PC-3 (cell line): Measurements from ENCODE around the gene WWC2. TPM values are rescaled to one million over a fixed set of nuclear protein-coding genes. Genes with fewer than 3 reads are reported as not detected.

Experiments
- ATAC-seq: fragments of 200-7000 bp; cut with Tn5 transposase; 2 replicates; pipeline ENCODE4 v1.9.1; 2020; ENCODE audit warnings: mild to moderate bottlenecking, moderate library complexity
- BruUV-seq: library from RNA; stranded (reverse); fragments of 400-500 nt; replicated peaks from 2 replicates; lab custom pipeline; 2021; lab: Mats Ljungman, UMichigan
- CTCF ChIA-PET: fragments of 300-600 bp; sonication (Branson Sonifier 250); formaldehyde crosslinking; loops from one replicate; lab custom pipeline; 2022; ENCODE audit warnings: antibody characterized with exemption; lab: Charles Lee
- POLR2A ChIA-PET: fragments of 300-600 bp; sonication (Branson Sonifier 250); formaldehyde crosslinking; loops from one replicate; lab custom pipeline; 2022; ENCODE audit warnings: antibody characterized with exemption; ENCODE audit not compliant: unreplicated experiment; lab: Charles Lee
- DNase-seq: peaks from one replicate; pipeline ENCODE4 v3.0.0-alpha.2; 2015
- H2AFZ ChIP-seq: fragments of 300-600 bp; sonication (generic); 2 replicates; pipeline ENCODE4 v1.6.0; 2016; ENCODE audit warnings: antibody characterized with exemption, low read length
- H3F3A ChIP-seq: fragments of 300-600 bp; sonication (generic); one replicate; pipeline ENCODE4 v1.6.0; 2017; ENCODE audit warnings: antibody characterized with exemption, low read length, control low read depth, mild to moderate bottlenecking; ENCODE audit not compliant: unreplicated experiment
- H3K27ac ChIP-seq: fragments of 300-600 bp; sonication (generic); 2 replicates; pipeline ENCODE4 v1.5.1; 2016; ENCODE audit warnings: mild to moderate bottlenecking, low read length
- H3K27me3 ChIP-seq: fragments of 300-600 bp; sonication (generic); 2 replicates; pipeline ENCODE4 v1.6.1; 2016; ENCODE audit warnings: low read length, mixed read lengths
- H3K36me3 ChIP-seq: fragments of 300-600 bp; sonication (generic); 2 replicates; pipeline ENCODE4 v1.6.1; 2016; ENCODE audit warnings: low read depth, mixed run types, low read length, mixed read lengths
- H3K4me1 ChIP-seq: fragments of 300-600 bp; sonication (generic); 2 replicates; pipeline ENCODE4 v1.5.1; 2016; ENCODE audit warnings: low read length; ENCODE audit not compliant: insufficient read depth
- H3K4me2 ChIP-seq: fragments of 300-600 bp; sonication (generic); 2 replicates; pipeline ENCODE4 v1.6.0; 2016; ENCODE audit warnings: low read length
- H3K4me3 ChIP-seq: fragments of 300-600 bp; sonication (generic); 2 replicates; pipeline ENCODE4 v1.5.1; 2016; ENCODE audit warnings: mild to moderate bottlenecking, low read length, mixed read lengths
- H3K79me2 ChIP-seq: fragments of 300-600 bp; sonication (generic); 2 replicates; pipeline ENCODE4 v1.6.1; 2017; ENCODE audit warnings: low read length, mixed read lengths
- H3K9ac ChIP-seq: fragments of 300-600 bp; sonication (generic); 2 replicates; pipeline ENCODE4 v1.6.0; 2016; ENCODE audit warnings: mild to moderate bottlenecking, low read length
- H3K9me2 ChIP-seq: fragments of 300-600 bp; sonication (generic); replicated peaks from 2 replicates; pipeline ENCODE4 v1.6.1; 2016; ENCODE audit warnings: mixed run types, low read length, mixed read lengths
- H3K9me3 ChIP-seq: fragments of 300-600 bp; sonication (generic); 2 replicates; pipeline ENCODE4 v1.6.1; 2016; ENCODE audit warnings: low read length, mixed read lengths
- H4K20me1 ChIP-seq: fragments of 300-600 bp; sonication (generic); 2 replicates; pipeline ENCODE4 v1.6.1; 2016; ENCODE audit warnings: low read length, mixed read lengths
- EZH2 ChIP-seq: fragments of 300-600 bp; sonication (generic); IDR thresholded peaks from one replicate; pipeline ENCODE4 v1.6.1; 2017; ENCODE audit warnings: antibody characterized with exemption, mild to moderate bottlenecking, low read length; ENCODE audit not compliant: unreplicated experiment
- EZH2phosphoT487 ChIP-seq: fragments of 300-600 bp; sonication (generic); IDR thresholded peaks from 2 replicates; pipeline ENCODE4 v1.6.1; 2018; ENCODE audit warnings: mild to moderate bottlenecking, antibody characterized with exemption, low read length, borderline replicate concordance
- intact Hi-C: fragments of 100-400 bp; cut with micrococcal nuclease; formaldehyde crosslinking; loops from 2 replicates; pipeline ENCODE4 v1.9.0; 2023
- total RNA-seq: library from RNA; depleted of rRNA; stranded (reverse); fragments of >200 nt; gene quantifications from 2 replicates; pipeline ENCODE4 v1.2.3, GENCODE V29; 2014
- TF ChIP-seq, protein P1 (sequence below): fragments of 300-600 bp; sonication (generic); conservative IDR thresholded peaks from 2 replicates; pipeline ENCODE4 v1.5.1; 2017; ENCODE audit warnings: antibody characterized with exemption, low read depth, mild to moderate bottlenecking, low read length

WWC2 gene
- total RNA-seq, 1 experiment from 2014 or later, result 15.8 TPM

DNA sequence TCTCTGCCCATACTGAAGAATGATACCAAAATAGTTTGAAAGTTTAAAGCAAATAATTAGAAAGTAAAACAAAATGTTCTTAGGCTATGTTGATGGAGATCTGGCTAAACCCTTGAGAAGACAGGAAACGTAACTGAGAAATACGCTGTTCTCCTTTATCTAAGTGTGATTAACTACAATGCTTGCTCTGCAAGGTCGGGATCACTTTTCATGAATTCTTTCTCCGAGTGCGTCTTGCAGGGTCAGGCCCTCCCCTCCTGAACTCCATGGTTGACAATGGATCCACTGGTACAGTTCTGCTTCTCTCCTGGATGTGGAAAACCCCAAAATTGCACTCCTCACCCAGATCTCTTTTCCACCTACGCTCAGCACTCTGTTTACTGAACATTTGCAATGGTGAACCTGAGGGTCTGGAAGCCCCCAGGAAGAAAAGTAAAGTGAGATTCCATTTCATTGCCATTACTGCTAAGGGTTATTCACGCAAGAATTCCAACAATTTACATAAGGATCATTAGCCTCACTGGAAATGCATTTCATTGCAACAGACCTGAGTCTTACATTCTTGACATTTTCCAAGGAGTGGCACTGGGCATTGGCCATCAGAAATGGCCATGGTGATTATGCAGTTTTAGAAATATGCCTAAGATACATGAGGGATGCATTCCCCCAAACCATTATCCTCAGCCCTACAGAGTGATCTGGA lies 24.6 kb upstream of the WWC2 start:
- Histone ChIP-seq H3K36me3 (no peaks in the 10 kb centered on the region), H3K27me3 (no peaks in the 10 kb centered on the region), H3K4me1 (no peaks in the 10 kb centered on the region), H3F3A (no peaks in the 10 kb centered on the region), H3K4me3 (no peak overlapping the region), H3K27ac (no peak overlapping the region), H2AFZ (no peak overlapping the region), H4K20me1 (no peaks in the 10 kb centered on the region), H3K4me2 (no peak overlapping the region), H3K9me2 (no peaks in the 10 kb centered on the region), H3K79me2 (no peaks in the 10 kb centered on the region), H3K9ac (no peak overlapping the region), H3K9me3 (no peaks in the 10 kb centered on the region)
- CTCF ChIA-PET, result interaction anchor here (0.6 to 1.9 kb wide), 3 partner anchors 136 to 175 kb away, joined by 3 to 12 read pairs (median 3); no protein-coding TSS in a partner anchor
- DNase-seq (no peak), ATAC-seq (no peak)
- BruUV-seq, result no TSS peak
- intact Hi-C loops, result loop anchor here (5.0 kb wide), 1 partner anchor 333 kb away; no protein-coding TSS in a partner anchor
- POLR2A ChIA-PET, result no interaction called here
- no peak for TF ChIP-seq EZH2phosphoT487
- TF ChIP-seq, protein P1, sequence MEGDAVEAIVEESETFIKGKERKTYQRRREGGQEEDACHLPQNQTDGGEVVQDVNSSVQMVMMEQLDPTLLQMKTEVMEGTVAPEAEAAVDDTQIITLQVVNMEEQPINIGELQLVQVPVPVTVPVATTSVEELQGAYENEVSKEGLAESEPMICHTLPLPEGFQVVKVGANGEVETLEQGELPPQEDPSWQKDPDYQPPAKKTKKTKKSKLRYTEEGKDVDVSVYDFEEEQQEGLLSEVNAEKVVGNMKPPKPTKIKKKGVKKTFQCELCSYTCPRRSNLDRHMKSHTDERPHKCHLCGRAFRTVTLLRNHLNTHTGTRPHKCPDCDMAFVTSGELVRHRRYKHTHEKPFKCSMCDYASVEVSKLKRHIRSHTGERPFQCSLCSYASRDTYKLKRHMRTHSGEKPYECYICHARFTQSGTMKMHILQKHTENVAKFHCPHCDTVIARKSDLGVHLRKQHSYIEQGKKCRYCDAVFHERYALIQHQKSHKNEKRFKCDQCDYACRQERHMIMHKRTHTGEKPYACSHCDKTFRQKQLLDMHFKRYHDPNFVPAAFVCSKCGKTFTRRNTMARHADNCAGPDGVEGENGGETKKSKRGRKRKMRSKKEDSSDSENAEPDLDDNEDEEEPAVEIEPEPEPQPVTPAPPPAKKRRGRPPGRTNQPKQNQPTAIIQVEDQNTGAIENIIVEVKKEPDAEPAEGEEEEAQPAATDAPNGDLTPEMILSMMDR, result no peak
- no peak for TF ChIP-seq EZH2

DNA sequence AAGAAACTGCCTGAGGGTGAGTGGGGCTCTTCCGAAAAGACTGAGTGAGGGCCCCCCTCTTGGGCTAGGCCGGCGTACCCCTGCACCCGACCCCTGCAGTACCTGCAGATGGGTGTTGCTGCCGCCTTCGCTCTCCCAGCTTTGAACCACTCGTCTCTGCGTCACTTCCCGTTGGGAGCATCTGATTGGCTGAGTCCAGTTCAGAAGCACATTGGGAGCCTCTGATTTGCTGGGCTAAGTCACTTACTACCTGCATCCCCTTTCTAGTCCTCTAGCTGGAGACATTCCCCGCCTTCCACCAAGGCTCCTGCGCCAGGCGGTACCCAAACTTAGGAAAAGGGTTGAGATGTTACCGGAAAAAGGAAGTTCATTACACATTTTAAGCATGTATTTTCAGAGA lies 20.4 kb upstream of the WWC2 start:
- Histone ChIP-seq H3K27ac (no peak overlapping the region), H3F3A (no peaks in the 10 kb centered on the region), H3K9ac (no peak overlapping the region), H3K4me3 (no peak overlapping the region), H3K9me3 (no peaks in the 10 kb centered on the region), H3K79me2 (no peaks in the 10 kb centered on the region), H3K9me2 (no peaks in the 10 kb centered on the region), H3K36me3 (no peaks in the 10 kb centered on the region), H3K4me2 (no peak overlapping the region), H3K4me1 (no peaks in the 10 kb centered on the region), H3K27me3 (no peaks in the 10 kb centered on the region), H2AFZ (no peak overlapping the region), H4K20me1 (no peaks in the 10 kb centered on the region)
- POLR2A ChIA-PET, result no interaction called here
- DNase-seq (no peak), ATAC-seq (no peak)
- CTCF ChIA-PET, result interaction anchor here (0.5 kb wide), 1 partner anchor 25 kb away, joined by 3 read pairs; no protein-coding TSS in a partner anchor
- intact Hi-C loops, result no loop called here
- TF ChIP-seq EZH2 (no peak), EZH2phosphoT487 (no peak)
- TF ChIP-seq, protein P1, result no peak
- no TSS peak for BruUV-seq
